Mammary epithelial cell (primary cell): Measurements from ENCODE around the gene TEAD3.

ENCODE experiments used
- EZH2 ChIP-seq: IDR thresholded peaks from 2 replicates; pipeline ENCODE4 v1.6.1; 2012; ENCODE audit warnings: low read length, inconsistent platforms, borderline replicate concordance
- TF ChIP-seq, protein P1 (sequence below), 2 donors: IDR thresholded peaks in 1 of 2; conservative IDR thresholded peaks in 1 of 2; 2 replicates each; pipeline ENCODE4 v1.5.1; 2011 to 2012; ENCODE audit warnings: inconsistent platforms in 2 of 2, low read length in 2 of 2, mild to moderate bottlenecking in 2 of 2, control low read depth in 1 of 2, low read depth in 1 of 2; ENCODE audit not compliant: insufficient read depth in 1 of 2; ENCODE audit errors: extremely low read depth in 1 of 2

DNA sequence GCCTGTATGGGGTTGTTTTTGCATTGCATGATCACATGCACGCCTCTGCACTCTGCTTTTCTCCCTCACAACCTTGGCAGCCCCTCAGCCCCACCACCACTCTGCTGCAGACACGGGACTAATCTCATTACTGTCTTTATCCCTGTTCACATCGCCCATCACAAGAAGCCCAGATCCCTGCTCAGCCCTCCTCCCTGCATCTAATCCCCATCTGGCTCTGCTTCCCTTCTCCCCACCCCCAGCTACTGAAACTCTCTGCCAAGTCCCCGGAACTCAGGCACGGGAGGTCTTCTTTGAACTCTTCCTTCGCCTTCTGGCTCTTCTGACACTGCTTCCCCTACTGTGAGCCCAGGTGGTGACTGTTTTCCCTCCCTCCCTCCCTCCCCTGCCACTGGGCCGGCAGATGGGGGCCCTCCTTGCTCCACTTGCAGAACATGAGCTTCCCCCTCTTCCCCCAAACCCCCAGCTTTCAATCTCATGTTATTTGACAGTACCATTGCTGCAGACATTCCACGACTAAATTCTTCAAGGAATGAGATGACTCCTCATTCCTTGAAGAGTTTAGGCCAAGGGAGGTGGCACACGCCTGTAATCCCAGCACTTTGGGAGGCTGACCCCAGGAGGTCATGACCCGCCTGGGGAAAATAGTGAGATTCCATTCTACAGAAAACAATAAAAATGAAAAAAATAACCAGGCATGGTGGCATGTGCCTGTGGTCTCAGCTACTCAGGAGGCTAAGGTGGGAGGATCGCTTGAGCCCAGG lies 37.7 kb upstream of the TEAD3 start:
- TF ChIP-seq, protein P1, sequence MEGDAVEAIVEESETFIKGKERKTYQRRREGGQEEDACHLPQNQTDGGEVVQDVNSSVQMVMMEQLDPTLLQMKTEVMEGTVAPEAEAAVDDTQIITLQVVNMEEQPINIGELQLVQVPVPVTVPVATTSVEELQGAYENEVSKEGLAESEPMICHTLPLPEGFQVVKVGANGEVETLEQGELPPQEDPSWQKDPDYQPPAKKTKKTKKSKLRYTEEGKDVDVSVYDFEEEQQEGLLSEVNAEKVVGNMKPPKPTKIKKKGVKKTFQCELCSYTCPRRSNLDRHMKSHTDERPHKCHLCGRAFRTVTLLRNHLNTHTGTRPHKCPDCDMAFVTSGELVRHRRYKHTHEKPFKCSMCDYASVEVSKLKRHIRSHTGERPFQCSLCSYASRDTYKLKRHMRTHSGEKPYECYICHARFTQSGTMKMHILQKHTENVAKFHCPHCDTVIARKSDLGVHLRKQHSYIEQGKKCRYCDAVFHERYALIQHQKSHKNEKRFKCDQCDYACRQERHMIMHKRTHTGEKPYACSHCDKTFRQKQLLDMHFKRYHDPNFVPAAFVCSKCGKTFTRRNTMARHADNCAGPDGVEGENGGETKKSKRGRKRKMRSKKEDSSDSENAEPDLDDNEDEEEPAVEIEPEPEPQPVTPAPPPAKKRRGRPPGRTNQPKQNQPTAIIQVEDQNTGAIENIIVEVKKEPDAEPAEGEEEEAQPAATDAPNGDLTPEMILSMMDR (conservative IDR thresholded peaks at IDR 0.05 in 1 of 2, IDR thresholded peaks at IDR 0.05 in 1 of 2; ENCODE audit: extremely low read depth in 1 of 2, insufficient read depth in 1 of 2, low read depth in 1 of 2, low read length in 2 of 2), result no peak
- no peak for TF ChIP-seq EZH2
